Measurements from ENCODE around the gene NR1H2.

The NR1H2 gene

DNA sequence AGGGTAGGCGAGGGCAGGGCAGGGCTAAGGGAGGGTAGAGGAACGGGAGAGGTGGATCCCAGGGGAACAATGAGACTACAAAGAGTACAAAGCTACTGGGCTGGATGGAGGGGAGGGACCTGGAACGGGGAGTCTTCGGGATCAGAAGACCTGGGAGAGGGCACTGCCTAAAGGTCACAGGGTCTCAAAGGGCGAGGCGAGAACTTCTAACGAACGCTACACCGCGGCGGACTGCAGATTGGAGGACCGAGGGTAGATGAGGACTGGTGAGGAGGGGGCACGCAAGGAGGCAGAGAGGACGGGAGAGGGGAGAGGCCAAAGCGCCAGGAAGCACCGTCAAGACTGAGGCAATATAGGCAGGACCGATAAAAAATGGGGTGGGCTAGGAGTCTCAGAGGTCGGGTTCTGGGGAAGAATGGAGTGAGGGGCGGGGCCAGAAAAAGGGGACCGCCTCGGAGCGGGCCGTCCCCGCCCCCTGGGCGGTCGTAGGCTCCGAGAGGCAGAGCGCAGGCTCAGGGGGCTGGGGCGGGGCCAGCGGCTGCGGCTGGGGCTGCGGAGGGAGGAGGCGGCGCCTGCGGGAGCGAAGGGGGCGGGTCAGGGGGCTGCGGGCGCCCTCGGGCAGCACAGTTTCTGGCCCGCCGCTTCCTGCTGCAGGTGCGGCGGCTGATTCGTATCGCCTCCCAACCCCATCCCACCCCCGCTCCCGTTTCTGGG, 45.7 kb upstream of the NR1H2 start:
- TF ChIP-seq, protein P1, sequence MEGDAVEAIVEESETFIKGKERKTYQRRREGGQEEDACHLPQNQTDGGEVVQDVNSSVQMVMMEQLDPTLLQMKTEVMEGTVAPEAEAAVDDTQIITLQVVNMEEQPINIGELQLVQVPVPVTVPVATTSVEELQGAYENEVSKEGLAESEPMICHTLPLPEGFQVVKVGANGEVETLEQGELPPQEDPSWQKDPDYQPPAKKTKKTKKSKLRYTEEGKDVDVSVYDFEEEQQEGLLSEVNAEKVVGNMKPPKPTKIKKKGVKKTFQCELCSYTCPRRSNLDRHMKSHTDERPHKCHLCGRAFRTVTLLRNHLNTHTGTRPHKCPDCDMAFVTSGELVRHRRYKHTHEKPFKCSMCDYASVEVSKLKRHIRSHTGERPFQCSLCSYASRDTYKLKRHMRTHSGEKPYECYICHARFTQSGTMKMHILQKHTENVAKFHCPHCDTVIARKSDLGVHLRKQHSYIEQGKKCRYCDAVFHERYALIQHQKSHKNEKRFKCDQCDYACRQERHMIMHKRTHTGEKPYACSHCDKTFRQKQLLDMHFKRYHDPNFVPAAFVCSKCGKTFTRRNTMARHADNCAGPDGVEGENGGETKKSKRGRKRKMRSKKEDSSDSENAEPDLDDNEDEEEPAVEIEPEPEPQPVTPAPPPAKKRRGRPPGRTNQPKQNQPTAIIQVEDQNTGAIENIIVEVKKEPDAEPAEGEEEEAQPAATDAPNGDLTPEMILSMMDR (IDR thresholded peaks at IDR 0.05; ENCODE audit: low read depth, low read length): no peak
- H3K4me3 ChIP-seq (ENCODE audit: low read depth, low read length): no peak overlapping the region

DNA sequence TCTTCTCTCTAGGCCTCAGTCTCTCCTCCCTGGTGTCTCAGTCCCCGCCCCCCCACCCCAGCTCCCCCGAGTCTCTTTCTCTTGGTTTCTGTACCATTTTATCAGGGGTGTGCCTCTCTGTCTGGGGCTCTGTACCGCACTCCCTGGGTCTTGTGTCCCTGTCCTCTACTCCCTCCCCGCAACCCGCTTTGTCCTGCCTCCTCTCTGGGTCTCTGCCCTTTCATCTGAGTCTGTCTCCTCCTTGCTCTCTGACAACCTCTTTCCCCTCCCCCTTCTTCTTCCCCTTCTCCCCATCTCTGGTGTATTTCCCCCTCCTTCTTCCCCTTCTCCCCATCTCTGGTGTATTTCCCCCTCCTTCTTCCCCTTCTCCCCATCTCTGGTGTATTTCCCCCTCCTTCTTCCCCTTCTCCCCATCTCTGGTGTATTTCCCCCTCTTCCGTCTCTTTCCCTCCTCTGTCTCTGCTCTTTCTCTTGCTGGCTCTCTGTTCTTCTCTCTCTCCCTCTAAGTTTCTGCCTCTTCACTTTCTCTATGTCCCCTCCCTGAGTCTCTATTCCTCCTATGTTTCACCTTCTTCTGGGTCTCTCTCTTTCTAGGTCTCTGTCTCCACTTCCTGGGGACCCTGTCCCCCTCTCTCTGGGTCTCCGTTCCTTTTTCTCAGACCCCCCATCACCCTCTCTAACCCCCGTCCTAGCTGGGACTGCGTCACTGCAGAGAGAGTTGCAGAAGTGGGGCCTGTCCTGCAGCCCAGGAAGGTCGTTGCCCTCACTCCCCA, 44.9 kb upstream of the NR1H2 start:
- H3K4me3 ChIP-seq (ENCODE audit: low read depth, low read length): no peak overlapping the region

DNA sequence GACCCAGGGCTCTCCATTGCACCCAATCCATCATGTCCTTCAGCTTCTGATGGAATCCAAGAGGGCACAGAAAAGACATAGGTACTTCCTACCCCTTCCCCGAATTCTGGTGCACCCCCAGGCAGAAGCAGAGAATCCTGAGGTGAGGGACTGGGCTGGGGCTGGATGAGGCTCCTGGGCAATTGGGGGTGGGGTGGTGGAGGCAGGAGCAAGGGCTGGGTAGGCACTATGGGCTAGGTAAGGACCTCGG, 44.3 kb upstream of the NR1H2 start:
- TF ChIP-seq, protein P1 (IDR thresholded peaks at IDR 0.05; ENCODE audit: low read depth, low read length): no peak
- no peak overlapping the region for H3K4me3 ChIP-seq (ENCODE audit: low read depth, low read length)

More for the DNA sequence above, 44.9 kb upstream of the NR1H2 start:
- TF ChIP-seq, protein P1 (IDR thresholded peaks at IDR 0.05; ENCODE audit: low read depth, low read length): no peak

DNA sequence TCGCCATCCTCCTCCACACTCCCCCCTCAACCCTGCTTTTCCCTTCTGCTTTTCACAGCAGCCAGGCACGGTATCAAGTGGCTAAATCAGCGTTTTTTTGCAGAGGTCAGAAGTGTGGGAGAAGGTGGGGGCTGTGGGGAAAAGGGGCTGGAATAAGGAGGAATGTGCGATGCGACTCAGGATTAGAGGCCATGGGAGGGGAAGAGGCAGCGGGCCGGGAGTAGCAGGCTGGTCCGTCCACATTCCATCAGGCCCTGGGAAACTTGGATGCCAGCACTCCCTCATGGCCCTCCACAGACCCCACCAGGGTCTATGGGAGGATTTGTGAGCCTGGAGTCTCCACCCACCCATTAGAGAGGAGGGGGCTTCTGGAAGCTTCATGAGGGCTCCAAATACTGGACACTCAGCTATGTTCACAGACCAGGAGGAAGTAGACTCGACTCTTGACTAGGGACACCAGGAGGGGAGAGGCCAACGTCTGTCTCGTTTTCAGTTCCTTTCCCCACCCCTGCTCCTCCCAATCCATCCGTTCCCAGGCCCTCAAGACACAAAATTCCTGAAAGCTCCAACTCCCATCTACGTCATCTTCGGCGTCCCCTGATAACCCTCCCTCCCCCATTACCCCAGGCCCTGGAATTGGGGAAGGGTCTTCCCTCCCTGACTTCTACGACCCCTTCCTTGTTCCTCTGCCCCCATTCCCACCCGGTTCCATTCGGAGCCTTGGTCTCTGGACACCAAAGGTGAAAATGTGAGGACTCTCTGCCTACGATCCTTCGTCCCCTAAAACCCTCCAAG, 43.8 kb upstream of the NR1H2 start:
- TF ChIP-seq, protein P1 (IDR thresholded peaks at IDR 0.05; ENCODE audit: low read depth, low read length): no peak
- H3K4me3 ChIP-seq (ENCODE audit: low read depth, low read length): no peak overlapping the region

DNA sequence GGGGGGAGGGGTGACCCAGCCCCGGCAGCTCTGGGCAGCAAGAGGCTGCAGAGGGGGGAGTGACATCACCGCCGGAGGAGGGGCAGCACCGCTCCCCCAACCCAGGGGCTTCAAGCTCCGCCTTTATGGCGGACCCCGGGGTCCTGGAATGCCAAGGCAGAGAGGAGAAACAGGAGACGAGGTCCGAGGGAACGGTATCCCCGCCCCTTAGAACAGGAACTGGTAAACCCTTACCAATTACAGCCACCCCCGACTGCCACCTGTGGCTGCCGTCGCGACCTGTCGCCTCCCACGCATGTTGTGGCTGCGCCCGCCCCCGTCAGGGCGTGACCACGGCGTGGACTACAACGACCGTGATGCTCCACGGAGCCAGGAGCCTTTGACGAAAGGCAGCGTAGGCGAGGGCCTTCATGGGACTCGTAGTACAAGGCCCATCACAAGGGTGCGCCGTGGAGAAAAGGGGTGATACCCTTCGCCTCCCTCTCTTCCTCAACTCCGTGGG, 43.0 kb upstream of the NR1H2 start:
- no peak overlapping the region for H3K4me3 ChIP-seq (ENCODE audit: low read depth, low read length)
- TF ChIP-seq, protein P1 (IDR thresholded peaks at IDR 0.05; ENCODE audit: low read depth, low read length): no peak

DNA sequence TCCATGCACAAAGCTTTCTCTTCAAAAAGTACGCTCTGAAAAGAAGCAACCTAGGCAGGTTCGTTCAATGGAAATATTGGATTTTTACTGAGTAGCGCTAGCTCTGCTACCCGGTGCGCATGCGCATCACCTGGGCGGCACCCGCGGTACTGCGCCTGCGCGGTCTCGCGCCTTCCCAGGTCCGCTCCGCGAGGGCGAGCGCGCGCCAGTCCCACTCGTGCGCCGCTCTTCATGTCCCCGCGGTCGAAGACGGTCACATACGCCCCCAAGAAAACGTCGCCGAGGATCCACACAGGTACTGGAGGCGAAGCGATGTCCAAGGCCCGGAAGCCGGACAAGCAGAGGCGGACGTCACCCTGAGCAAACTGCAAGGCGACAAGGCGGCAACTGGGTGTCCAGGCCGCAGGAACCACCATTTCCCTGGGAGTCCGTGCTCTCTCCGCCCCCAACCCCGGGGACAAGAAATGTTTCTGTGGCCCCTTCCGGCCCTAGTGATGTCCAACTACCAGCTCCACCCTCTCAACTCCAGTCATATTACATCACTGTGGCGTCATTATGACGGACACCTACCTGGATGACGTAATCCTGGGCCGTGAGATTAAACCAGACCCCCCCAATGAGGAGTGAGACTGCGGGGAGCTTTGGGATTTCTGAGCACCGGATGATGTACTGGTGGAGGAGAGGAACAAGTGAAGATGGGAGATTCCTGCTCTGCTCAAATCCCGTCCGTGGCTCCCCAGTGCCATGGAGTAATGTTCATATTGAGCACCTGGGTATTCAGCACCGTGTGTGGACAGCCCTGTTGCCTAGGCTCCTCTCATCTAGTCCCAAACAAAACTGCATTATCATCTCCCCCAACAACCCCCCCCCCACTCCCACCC, 42.3 kb upstream of the NR1H2 start:
- H3K4me3 ChIP-seq (ENCODE audit: low read depth, low read length): peak overlapping the region; percentile 6; the same call in 1 of the 2 replicates
- TF ChIP-seq, protein P1 (IDR thresholded peaks at IDR 0.05; ENCODE audit: low read depth, low read length): no peak
